MM.1S (cell line): ENCODE data around the gene NCKAP5.

Experiments
- DNase-seq: peaks from one replicate; pipeline ENCODE4 v3.0.0-alpha.2; 2015
- H2AFZ ChIP-seq: fragments of 300-600 bp; sonication (generic); 2 replicates; pipeline ENCODE4 v1.6.0; 2016; ENCODE audit warnings: antibody characterized with exemption, low read length
- H3F3A ChIP-seq: fragments of 300-600 bp; sonication (generic); 2 replicates; pipeline ENCODE4 v1.6.1; 2016; ENCODE audit warnings: mild to moderate bottlenecking, antibody characterized with exemption, low read length, moderate library complexity, mixed read lengths; ENCODE audit not compliant: insufficient read depth
- H3K27ac ChIP-seq: fragments of 300-600 bp; sonication (generic); 2 replicates; pipeline ENCODE4 v1.5.1; 2016; ENCODE audit warnings: mild to moderate bottlenecking, low read length
- H3K27me3 ChIP-seq: fragments of 300-600 bp; sonication (generic); replicated peaks from 2 replicates; pipeline ENCODE4 v1.6.0; 2016; ENCODE audit warnings: low read length; ENCODE audit not compliant: insufficient read depth
- H3K36me3 ChIP-seq: fragments of 300-600 bp; sonication (generic); replicated peaks from 2 replicates; pipeline ENCODE4 v1.6.1; 2016; ENCODE audit warnings: mild to moderate bottlenecking, low read length, mixed read lengths; ENCODE audit not compliant: insufficient read depth
- H3K4me1 ChIP-seq: fragments of 300-600 bp; sonication (generic); 2 replicates; pipeline ENCODE4 v1.6.1; 2016; ENCODE audit warnings: low read length, mixed read lengths
- H3K4me2 ChIP-seq: fragments of 300-600 bp; sonication (generic); 2 replicates; pipeline ENCODE4 v1.6.0; 2016; ENCODE audit warnings: low read depth, low read length
- H3K4me3 ChIP-seq: fragments of 300-600 bp; sonication (generic); 2 replicates; pipeline ENCODE4 v1.5.1; 2016; ENCODE audit warnings: low read length, mixed read lengths
- H3K79me2 ChIP-seq: fragments of 300-600 bp; sonication (generic); 2 replicates; pipeline ENCODE4 v1.6.1; 2016; ENCODE audit warnings: mixed run types, low read length, mixed read lengths
- H3K9ac ChIP-seq: fragments of 300-600 bp; sonication (generic); 2 replicates; pipeline ENCODE4 v1.6.1; 2016; ENCODE audit warnings: low read length, mixed read lengths
- H3K9me2 ChIP-seq: fragments of 300-600 bp; sonication (generic); replicated peaks from 2 replicates; pipeline ENCODE4 v1.6.1; 2016; ENCODE audit warnings: mild to moderate bottlenecking, low read length, mixed read lengths; ENCODE audit not compliant: insufficient read depth
- H3K9me3 ChIP-seq: fragments of 300-600 bp; sonication (generic); replicated peaks from 2 replicates; pipeline ENCODE4 v1.6.1; 2016; ENCODE audit warnings: mild to moderate bottlenecking, low read length, mixed read lengths; ENCODE audit not compliant: insufficient read depth
- H4K20me1 ChIP-seq: fragments of 300-600 bp; sonication (generic); 2 replicates; pipeline ENCODE4 v1.6.1; 2016; ENCODE audit warnings: mild to moderate bottlenecking, low read length, moderate library complexity, mixed read lengths; ENCODE audit not compliant: insufficient read depth
- EZH2 ChIP-seq: fragments of 300-600 bp; sonication (generic); optimal IDR thresholded peaks from 2 replicates; pipeline ENCODE3; 2017; ENCODE audit warnings: low read depth, mild to moderate bottlenecking, antibody characterized with exemption, low read length, mixed read lengths
- EZH2phosphoT487 ChIP-seq: fragments of 300-600 bp; sonication (generic); IDR thresholded peaks from 2 replicates; pipeline ENCODE4 v1.6.1; 2018; ENCODE audit warnings: antibody characterized with exemption, low read length
- TF ChIP-seq, protein P1 (sequence below): fragments of 300-600 bp; sonication (generic); IDR thresholded peaks from 2 replicates; pipeline ENCODE4 v1.5.1; 2016; ENCODE audit warnings: antibody characterized with exemption, low read length, mixed read lengths

The NCKAP5 gene

DNA sequence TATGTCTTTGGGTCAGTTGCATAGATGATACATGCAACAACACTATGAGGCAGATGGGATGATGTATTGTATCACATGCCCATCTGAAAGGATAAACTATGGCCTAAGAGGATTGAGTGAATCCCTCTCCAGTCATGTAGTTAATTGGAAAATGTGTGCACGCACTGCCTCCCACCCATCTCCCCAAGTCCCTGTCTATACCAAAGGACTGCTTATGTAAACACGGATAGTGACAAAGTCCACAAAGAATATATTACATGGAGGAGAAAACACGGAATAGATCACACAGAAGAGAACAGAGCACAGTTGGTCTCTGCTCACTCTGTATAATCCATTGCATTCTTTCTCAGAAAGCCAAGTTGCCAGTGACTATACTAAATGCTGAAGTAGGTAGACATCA, 82.4 kb downstream of the NCKAP5 start:
- Histone ChIP-seq H3K27me3 (no peaks in the 10 kb centered on the region), H3K4me1 (no peaks in the 10 kb centered on the region), H3F3A (no peaks in the 10 kb centered on the region), H2AFZ (no peak overlapping the region), H3K79me2 (no peaks in the 10 kb centered on the region), H3K9me2 (no peaks in the 10 kb centered on the region), H3K36me3 (no peaks in the 10 kb centered on the region), H3K4me3 (no peak overlapping the region), H3K9ac (no peak overlapping the region), H4K20me1 (no peaks in the 10 kb centered on the region), H3K27ac (no peak overlapping the region), H3K9me3 (no peaks in the 10 kb centered on the region), H3K4me2 (no peak overlapping the region)
- no peak for DNase-seq
- no peak for TF ChIP-seq EZH2phosphoT487
- TF ChIP-seq, protein P1, sequence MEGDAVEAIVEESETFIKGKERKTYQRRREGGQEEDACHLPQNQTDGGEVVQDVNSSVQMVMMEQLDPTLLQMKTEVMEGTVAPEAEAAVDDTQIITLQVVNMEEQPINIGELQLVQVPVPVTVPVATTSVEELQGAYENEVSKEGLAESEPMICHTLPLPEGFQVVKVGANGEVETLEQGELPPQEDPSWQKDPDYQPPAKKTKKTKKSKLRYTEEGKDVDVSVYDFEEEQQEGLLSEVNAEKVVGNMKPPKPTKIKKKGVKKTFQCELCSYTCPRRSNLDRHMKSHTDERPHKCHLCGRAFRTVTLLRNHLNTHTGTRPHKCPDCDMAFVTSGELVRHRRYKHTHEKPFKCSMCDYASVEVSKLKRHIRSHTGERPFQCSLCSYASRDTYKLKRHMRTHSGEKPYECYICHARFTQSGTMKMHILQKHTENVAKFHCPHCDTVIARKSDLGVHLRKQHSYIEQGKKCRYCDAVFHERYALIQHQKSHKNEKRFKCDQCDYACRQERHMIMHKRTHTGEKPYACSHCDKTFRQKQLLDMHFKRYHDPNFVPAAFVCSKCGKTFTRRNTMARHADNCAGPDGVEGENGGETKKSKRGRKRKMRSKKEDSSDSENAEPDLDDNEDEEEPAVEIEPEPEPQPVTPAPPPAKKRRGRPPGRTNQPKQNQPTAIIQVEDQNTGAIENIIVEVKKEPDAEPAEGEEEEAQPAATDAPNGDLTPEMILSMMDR, result no peak

DNA sequence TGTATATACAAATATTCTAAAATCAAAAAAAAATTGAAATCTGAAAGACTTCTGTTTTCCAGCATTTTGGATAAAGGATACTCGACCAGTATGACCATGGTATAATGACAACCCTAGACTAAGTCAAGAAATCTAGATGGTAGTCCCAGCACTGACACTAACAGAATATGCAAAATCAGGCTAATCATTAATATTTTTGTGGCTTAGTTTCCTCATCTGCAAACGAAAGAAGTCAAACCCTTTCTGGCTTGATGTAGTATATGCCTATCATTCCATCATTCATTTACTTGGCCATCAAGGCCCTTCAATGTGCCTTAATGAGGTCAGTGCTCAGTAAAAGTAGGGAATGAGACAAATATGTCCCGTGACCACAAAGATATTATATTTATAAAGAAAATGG, 83.5 kb downstream of the NCKAP5 start:
- Histone ChIP-seq H3K36me3 (no peaks in the 10 kb centered on the region), H3K27me3 (no peaks in the 10 kb centered on the region), H3K4me2 (no peak overlapping the region), H3K9ac (no peak overlapping the region), H3K9me3 (no peaks in the 10 kb centered on the region), H3K9me2 (no peaks in the 10 kb centered on the region), H2AFZ (no peak overlapping the region), H3K4me1 (no peaks in the 10 kb centered on the region), H3K27ac (no peak overlapping the region), H3K4me3 (no peak overlapping the region), H3K79me2 (no peaks in the 10 kb centered on the region), H3F3A (no peaks in the 10 kb centered on the region), H4K20me1 (no peaks in the 10 kb centered on the region)
- TF ChIP-seq, protein P1, result no peak
- TF ChIP-seq EZH2 (no peak), EZH2phosphoT487 (no peak)
- DNase-seq, result no peak

DNA sequence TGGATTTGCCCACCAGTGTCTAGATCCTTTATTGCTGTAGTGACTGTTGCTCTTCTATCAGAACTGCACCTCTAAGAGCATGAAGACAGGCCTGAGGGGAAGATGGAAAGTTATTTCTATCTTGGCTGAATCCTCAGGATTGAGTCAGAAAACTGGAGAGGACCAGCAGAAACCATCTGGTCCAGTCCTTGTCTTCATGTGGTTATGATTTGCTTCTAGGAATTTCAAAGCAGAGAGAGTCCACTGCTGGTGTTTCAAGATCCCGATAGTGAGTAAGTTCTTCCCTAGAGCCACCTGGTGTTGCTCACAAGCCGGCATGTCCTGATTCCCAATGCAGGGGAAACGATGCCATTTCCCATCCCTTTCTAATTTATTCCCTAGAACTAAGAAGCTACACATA, 84.2 kb downstream of the NCKAP5 start:
- H4K20me1 ChIP-seq, result no peaks in the 10 kb centered on the region
- no peaks in the 10 kb centered on the region for H3K79me2 ChIP-seq
- H3K9me3 ChIP-seq, result no peaks in the 10 kb centered on the region
- no peak overlapping the region for H3K9ac ChIP-seq
- H3K4me2 ChIP-seq, result no peak overlapping the region
- H3K27ac ChIP-seq, result no peak overlapping the region
- H3K4me3 ChIP-seq, result no peak overlapping the region
- H2AFZ ChIP-seq, result no peak overlapping the region
- H3K4me1 ChIP-seq, result no peaks in the 10 kb centered on the region
- no peak for TF ChIP-seq EZH2
- TF ChIP-seq, protein P1, result no peak
- TF ChIP-seq EZH2phosphoT487, result no peak
- H3K36me3 ChIP-seq, result no peaks in the 10 kb centered on the region
- no peaks in the 10 kb centered on the region for H3K9me2 ChIP-seq
- no peak for DNase-seq
- no peaks in the 10 kb centered on the region for H3F3A ChIP-seq
- H3K27me3 ChIP-seq, result no peaks in the 10 kb centered on the region

DNA sequence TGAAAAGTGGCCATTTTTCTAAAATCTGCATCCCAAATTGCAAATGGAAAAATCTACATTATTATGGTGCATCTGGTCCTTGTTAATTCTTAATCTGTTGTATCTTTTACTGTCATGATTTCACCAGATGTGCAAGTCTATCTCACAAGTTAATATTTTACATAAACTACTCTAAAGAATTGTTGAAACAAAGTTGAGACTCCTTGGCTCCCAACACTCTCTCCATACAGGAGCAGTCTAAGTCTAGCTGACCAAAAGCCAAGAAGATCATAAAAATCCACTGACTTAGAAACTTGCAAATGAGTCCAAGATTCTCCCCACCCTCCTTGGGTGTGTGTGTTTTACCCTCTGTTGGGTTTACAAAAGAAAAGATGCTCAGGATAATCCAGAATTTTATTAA, 85.1 kb downstream of the NCKAP5 start:
- Histone ChIP-seq H3F3A (no peaks in the 10 kb centered on the region), H3K27me3 (no peaks in the 10 kb centered on the region), H3K36me3 (no peaks in the 10 kb centered on the region), H3K9me2 (no peaks in the 10 kb centered on the region), H3K9ac (no peak overlapping the region), H3K4me2 (no peak overlapping the region), H4K20me1 (no peaks in the 10 kb centered on the region), H3K4me3 (no peak overlapping the region), H3K4me1 (no peaks in the 10 kb centered on the region), H2AFZ (no peak overlapping the region), H3K79me2 (no peaks in the 10 kb centered on the region), H3K27ac (no peak overlapping the region), H3K9me3 (no peaks in the 10 kb centered on the region)
- TF ChIP-seq, protein P1, result no peak
- no peak for TF ChIP-seq EZH2phosphoT487
- TF ChIP-seq EZH2, result no peak
- no peak for DNase-seq
